Measurements from ENCODE around the gene ATP1B3.

ATP1B3 gene

GRCh38 chr3:141949399-141949798 lies 73.0 kb downstream of the ATP1B3 start (continued):
- TF ChIP-seq KLF10 (tag by site-specific recombination; IDR thresholded peaks at IDR 0.05) (no peak), SALL2 (tag by site-specific recombination; IDR thresholded peaks at IDR 0.05; ENCODE audit: borderline replicate concordance) (no peak), ZNF184 (tag by site-specific recombination; IDR thresholded peaks at IDR 0.05) (no peak), TCF7L2 (IDR thresholded peaks at IDR 0.05; ENCODE audit: borderline replicate concordance, low read depth, low read length) (no peak)

- H3K9me3 ChIP-seq (ENCODE audit: control insufficient read depth, insufficient read depth, low read depth, low read length): no peaks in the 10 kb centered on the region
- peaks cover 2% of the 10 kb centered on the region; the same call in 1 of the 2 replicates for H3K4me1 ChIP-seq (ENCODE audit: control insufficient read depth, insufficient read depth, low read length)
- TF ChIP-seq ZNF488 (tag by site-specific recombination; IDR thresholded peaks at IDR 0.05): no peak
- no peak for TF ChIP-seq ZNF510 (tag by site-specific recombination; IDR thresholded peaks at IDR 0.05; ENCODE audit: insufficient replicate concordance)
- no peak for TF ChIP-seq ZNF423 (tag by site-specific recombination; IDR thresholded peaks at IDR 0.05)
- TF ChIP-seq BCL6B (tag by site-specific recombination; IDR thresholded peaks at IDR 0.05): no peak
- TF ChIP-seq ZNF202 (tag by site-specific recombination; IDR thresholded peaks at IDR 0.05; ENCODE audit: borderline replicate concordance): no peak
- TF ChIP-seq ZNF585B (tag by site-specific recombination; IDR thresholded peaks at IDR 0.05): no peak
- TF ChIP-seq ZBTB11 (tag by site-specific recombination; conservative IDR thresholded peaks at IDR 0.05; ENCODE audit: low read depth): no peak
- no peak for TF ChIP-seq ZNF274 (IDR thresholded peaks at IDR 0.05; ENCODE audit: low read length)
- no peak for TF ChIP-seq ZNF274 (tag by site-specific recombination; IDR thresholded peaks at IDR 0.05; ENCODE audit: borderline replicate concordance)
- no peak for TF ChIP-seq ZNF404 (tag by site-specific recombination; IDR thresholded peaks at IDR 0.05)
- no peak for TF ChIP-seq ZNF311 (tag by site-specific recombination; IDR thresholded peaks at IDR 0.05; ENCODE audit: borderline replicate concordance)
- TF ChIP-seq ZNF391 (tag by site-specific recombination; IDR thresholded peaks at IDR 0.05; ENCODE audit: borderline replicate concordance, low read depth): no peak
- no peak for TF ChIP-seq ZNF785 (tag by site-specific recombination; IDR thresholded peaks at IDR 0.05)
- TF ChIP-seq ZNF280D (tag by site-specific recombination; IDR thresholded peaks at IDR 0.05): no peak
- H3K4me3 ChIP-seq (ENCODE audit: low read depth, low read length): no peak overlapping the region
- ChIA-PET POLR2A (no interaction called here), CTCF (no interaction called here)
- peaks cover 0 to 7% of the 10 kb centered on the region in 2 experiments; a peak in 1 of 3 replicates for H3K36me3 ChIP-seq (ENCODE audit: control insufficient read depth in 2 of 2, insufficient read depth in 1 of 2, low read length in 2 of 2)
- H3K27ac ChIP-seq (ENCODE audit: extremely low read depth, low read depth, low read length): no peak overlapping the region
These were observed 73.5 kb downstream of the ATP1B3 start for GRCh38 chr3:141949972-141950371.
